Measurements from ENCODE around the gene IDUA.
"Not testable (repeated sequence)": the region's sequence is repeated elsewhere in the genome, so short reads cannot be mapped to it uniquely, and the experiment has no call there.

IDUA gene

GRCh38 chr4:986879-987623 lies at the start of gene IDUA:
TSS of gene IDUA (plus strand) at chr4:987044. CDS start at chr4:987085, 41 bp downstream.
- in situ Hi-C loops (cut with MboI; ENCODE audit: low sequenced_read_pairs) = no loop called here

- in situ Hi-C loops (cut with MboI; ENCODE audit: low sequenced_read_pairs) = not testable (repeated sequence)
These were observed 47.3 kb upstream of the IDUA start for GRCh38 chr4:939508-939907.

- in situ Hi-C loops (cut with MboI; ENCODE audit: low sequenced_read_pairs) = no loop called here
These were observed 41.4 kb upstream of the IDUA start for GRCh38 chr4:945274-946102.

- in situ Hi-C loops (cut with MboI; ENCODE audit: low sequenced_read_pairs) = no loop called here
These were observed 40.8 kb upstream of the IDUA start for GRCh38 chr4:946103-946450.

- in situ Hi-C loops (cut with MboI; ENCODE audit: low sequenced_read_pairs) = no loop called here
These were observed 40.0 kb upstream of the IDUA start for GRCh38 chr4:946517-947471.

- in situ Hi-C loops (cut with MboI; ENCODE audit: low sequenced_read_pairs) = no loop called here
These were observed 39.3 kb upstream of the IDUA start for GRCh38 chr4:947491-947971.

GRCh38 chr4:948101-948935 lies 38.5 kb upstream of the IDUA start:
- in situ Hi-C loops (cut with MboI; ENCODE audit: low sequenced_read_pairs) = no loop called here

GRCh38 chr4:948936-949300 lies 37.9 kb upstream of the IDUA start:
- in situ Hi-C loops (cut with MboI; ENCODE audit: low sequenced_read_pairs) = no loop called here

GRCh38 chr4:949656-950055 lies 37.2 kb upstream of the IDUA start:
- in situ Hi-C loops (cut with MboI; ENCODE audit: low sequenced_read_pairs) = no loop called here

- in situ Hi-C loops (cut with MboI; ENCODE audit: low sequenced_read_pairs) = no loop called here
These were observed 36.5 kb upstream of the IDUA start for GRCh38 chr4:950136-951020.

GRCh38 chr4:951186-951585 lies 35.7 kb upstream of the IDUA start:
- in situ Hi-C loops (cut with MboI; ENCODE audit: low sequenced_read_pairs) = no loop called here

GRCh38 chr4:951594-952468 lies 35.0 kb upstream of the IDUA start:
- in situ Hi-C loops (cut with MboI; ENCODE audit: low sequenced_read_pairs) = no loop called here

GRCh38 chr4:952881-953573 lies 33.8 kb upstream of the IDUA start:
- in situ Hi-C loops (cut with MboI; ENCODE audit: low sequenced_read_pairs) = no loop called here

GRCh38 chr4:953574-953915 lies 33.3 kb upstream of the IDUA start:
- in situ Hi-C loops (cut with MboI; ENCODE audit: low sequenced_read_pairs) = no loop called here

GRCh38 chr4:954211-955020 lies 32.4 kb upstream of the IDUA start:
- in situ Hi-C loops (cut with MboI; ENCODE audit: low sequenced_read_pairs) = no loop called here

- in situ Hi-C loops (cut with MboI; ENCODE audit: low sequenced_read_pairs) = no loop called here
These were observed 31.5 kb upstream of the IDUA start for GRCh38 chr4:955161-955921.
